Activated T-helper 2 cell treated with anti-CD3 and anti-CD28 coated beads, Interferon-gamma antibody, Interleukin-2, Interleukin-4, amounts not matched to agents 10 μg/mL and 5 μg/mL and 100 μg/mL, durations not matched to agents 14 hours and 24 hours and 36 hours (primary cell): ENCODE results near the gene CBX4. TPM values are rescaled to one million over a fixed set of nuclear protein-coding genes. Genes with fewer than 3 reads are reported as not detected.
A peak's percentile ranks its signal among the peaks of the same experiment; 100 is the strongest.
"Not testable (repeated sequence)": the region's sequence is repeated elsewhere in the genome, so short reads cannot be mapped to it uniquely, and the experiment has no call there.

ENCODE experiments used
- DNase-seq: peaks from one replicate; pipeline ENCODE4 v3.0.0; 2021; ENCODE audit warnings: low spot score
- H3K27ac Mint-ChIP-seq: one replicate; pipeline ENCODE4 v1.8.0; 2021; ENCODE audit warnings: mixed read lengths
- H3K27me3 Mint-ChIP-seq: one replicate; pipeline ENCODE4 v1.8.0; 2021; ENCODE audit warnings: low read depth, mixed read lengths
- H3K36me3 Mint-ChIP-seq: one replicate; pipeline ENCODE4 v1.8.0; 2021; ENCODE audit warnings: low read depth, mixed read lengths
- H3K4me1 Mint-ChIP-seq: one replicate; pipeline ENCODE4 v1.8.0; 2021; ENCODE audit warnings: low read depth, mixed read lengths
- H3K4me3 Mint-ChIP-seq: one replicate; pipeline ENCODE4 v1.8.0; 2021; ENCODE audit warnings: low read depth, mild to moderate bottlenecking, moderate library complexity, mixed read lengths
- H3K9me3 Mint-ChIP-seq: one replicate; pipeline ENCODE4 v1.8.0; 2021; ENCODE audit warnings: mixed read lengths
- intact Hi-C: fragments of 100-400 bp; cut with micrococcal nuclease; formaldehyde crosslinking; loops from one replicate; pipeline ENCODE4 v1.15.1; 2023
- total RNA-seq: library from RNA; stranded (reverse); gene quantifications from 2 replicates; pipeline ENCODE4 v1.2.3, GENCODE V29; 2022

The CBX4 gene
- total RNA-seq, 1 donor from 2014 or later, result 25.0 TPM

DNA sequence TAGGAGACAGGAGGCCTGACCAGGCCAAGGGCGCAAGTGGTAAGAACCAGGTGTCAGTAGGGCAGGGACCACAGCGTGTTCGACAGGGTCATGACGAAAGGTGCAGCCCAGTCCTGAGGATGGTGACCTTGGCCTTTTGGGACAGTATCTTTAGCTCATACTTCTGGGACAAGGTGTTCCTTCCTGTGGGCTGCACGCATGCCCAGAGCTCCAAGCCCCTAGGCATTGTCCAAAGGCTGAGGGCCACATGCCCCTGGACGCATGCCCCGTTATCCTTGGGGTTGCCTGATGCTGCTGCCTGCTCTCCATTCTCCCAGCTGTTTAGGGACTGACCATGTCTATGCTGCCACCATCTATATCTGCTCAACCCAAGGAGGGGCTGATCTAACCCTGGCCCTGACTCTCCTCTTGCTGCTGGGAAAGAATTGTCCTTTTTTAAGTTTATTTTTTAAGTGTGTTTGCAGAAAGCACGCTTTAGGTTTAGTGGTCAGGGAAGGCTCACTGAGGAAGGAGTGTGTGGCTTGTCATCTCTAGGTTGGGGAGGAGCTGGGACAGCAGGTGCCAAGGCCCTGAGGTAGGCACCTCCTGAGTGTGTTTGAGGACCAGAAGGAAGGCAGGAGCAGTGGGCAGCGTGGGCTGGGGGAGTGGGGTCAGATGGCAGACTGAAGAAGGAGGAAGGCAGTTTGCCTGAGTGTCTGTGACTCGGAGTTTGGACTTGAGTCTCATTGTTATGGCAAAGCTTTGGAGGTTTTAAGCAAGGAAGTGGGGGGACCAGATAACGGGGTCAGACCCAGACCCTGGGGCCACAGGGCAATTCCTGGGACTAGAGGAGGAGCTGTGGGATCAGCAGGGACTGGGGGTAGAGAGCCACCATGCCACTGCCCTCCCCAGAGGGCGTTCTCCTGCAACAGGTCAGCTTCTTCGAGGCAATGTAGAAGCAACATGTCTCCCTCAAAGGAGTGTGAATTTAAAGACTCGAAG is 15.1 kb upstream of the CBX4 start:
- no peak overlapping the region for H3K4me3 Mint-ChIP-seq
- no peak for DNase-seq
- no peak overlapping the region for H3K27ac Mint-ChIP-seq
- H3K4me1 Mint-ChIP-seq, result peaks cover 10% of the 10 kb centered on the region
- peaks cover 10% of the 10 kb centered on the region for H3K27me3 Mint-ChIP-seq
- intact Hi-C loops, result no loop called here
- no peaks in the 10 kb centered on the region for H3K9me3 Mint-ChIP-seq
- H3K36me3 Mint-ChIP-seq, result no peaks in the 10 kb centered on the region

DNA sequence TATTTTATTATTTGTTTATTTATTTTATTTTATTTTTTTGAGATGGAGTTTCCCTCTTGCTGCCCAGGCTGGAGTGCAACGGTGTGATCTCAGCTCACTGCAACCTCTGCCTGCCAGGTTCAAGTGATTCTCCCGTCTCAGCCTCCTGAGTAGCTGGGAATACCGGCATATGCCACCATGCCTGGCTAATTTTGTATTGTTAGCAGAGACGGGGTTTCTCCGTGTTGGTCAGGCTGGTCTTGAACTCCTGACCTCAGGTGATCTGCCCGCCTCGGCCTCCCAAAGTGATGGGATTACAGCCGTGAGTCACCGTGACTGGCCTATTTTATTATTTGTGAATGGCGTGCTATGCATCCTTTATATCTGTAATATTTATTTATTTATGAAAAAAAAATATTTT is 13.9 kb upstream of the CBX4 start:
- H3K27me3 Mint-ChIP-seq, DNase-seq, H3K4me1 Mint-ChIP-seq, intact Hi-C loops, H3K9me3 Mint-ChIP-seq, H3K36me3 Mint-ChIP-seq, H3K27ac Mint-ChIP-seq, H3K4me3 Mint-ChIP-seq: not testable (repeated sequence)

DNA sequence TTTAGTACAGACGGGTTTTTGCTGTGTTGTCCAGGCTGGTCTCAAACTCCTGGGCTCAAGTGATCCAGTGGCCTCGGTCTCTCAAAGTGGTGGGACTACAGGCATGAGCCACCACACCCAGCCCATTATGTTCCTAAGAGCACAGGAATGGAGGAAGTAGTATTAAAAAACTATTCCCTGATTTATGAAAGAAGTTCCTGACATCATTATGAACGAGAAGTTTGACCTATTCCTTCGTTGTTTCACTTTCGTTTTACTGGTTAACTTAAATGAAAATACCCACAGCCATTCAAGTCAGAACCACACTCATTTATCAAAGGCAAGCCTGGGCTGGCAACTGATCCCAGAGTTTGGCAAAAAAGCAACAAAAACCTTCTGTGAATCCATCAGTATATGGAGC is 13.5 kb upstream of the CBX4 start:
- Mint-ChIP-seq H3K27me3 (peaks cover 12% of the 10 kb centered on the region), H3K4me3 (peak overlapping the region; percentile 40), H3K27ac (peak overlapping the region; percentile 46), H3K9me3 (no peaks in the 10 kb centered on the region), H3K4me1 (peaks cover 10% of the 10 kb centered on the region), H3K36me3 (no peaks in the 10 kb centered on the region)
- DNase-seq, result no peak
- intact Hi-C loops, result no loop called here

DNA sequence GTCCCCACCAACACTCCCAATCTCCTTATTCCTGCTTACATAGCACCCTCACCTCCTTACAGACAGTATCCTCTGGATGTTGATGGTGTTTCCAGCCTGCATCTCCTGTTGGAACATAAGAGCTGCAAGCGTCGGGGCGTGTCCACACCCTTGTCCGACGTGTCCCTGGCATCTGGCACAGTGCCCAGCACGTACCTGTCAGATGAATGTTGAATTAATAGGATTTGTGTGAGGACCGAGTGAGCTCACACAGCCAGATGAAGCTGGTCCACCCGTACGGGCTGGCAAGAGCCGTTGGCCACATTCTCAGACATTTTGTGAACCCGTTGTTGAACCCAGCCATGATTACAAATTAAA is 12.2 kb upstream of the CBX4 start:
- Mint-ChIP-seq H3K4me3 (no peak overlapping the region), H3K36me3 (no peaks in the 10 kb centered on the region), H3K9me3 (no peaks in the 10 kb centered on the region), H3K27ac (no peak overlapping the region), H3K27me3 (peaks cover 8% of the 10 kb centered on the region), H3K4me1 (peaks cover 10% of the 10 kb centered on the region)
- intact Hi-C loops, result no loop called here
- DNase-seq, result no peak

DNA sequence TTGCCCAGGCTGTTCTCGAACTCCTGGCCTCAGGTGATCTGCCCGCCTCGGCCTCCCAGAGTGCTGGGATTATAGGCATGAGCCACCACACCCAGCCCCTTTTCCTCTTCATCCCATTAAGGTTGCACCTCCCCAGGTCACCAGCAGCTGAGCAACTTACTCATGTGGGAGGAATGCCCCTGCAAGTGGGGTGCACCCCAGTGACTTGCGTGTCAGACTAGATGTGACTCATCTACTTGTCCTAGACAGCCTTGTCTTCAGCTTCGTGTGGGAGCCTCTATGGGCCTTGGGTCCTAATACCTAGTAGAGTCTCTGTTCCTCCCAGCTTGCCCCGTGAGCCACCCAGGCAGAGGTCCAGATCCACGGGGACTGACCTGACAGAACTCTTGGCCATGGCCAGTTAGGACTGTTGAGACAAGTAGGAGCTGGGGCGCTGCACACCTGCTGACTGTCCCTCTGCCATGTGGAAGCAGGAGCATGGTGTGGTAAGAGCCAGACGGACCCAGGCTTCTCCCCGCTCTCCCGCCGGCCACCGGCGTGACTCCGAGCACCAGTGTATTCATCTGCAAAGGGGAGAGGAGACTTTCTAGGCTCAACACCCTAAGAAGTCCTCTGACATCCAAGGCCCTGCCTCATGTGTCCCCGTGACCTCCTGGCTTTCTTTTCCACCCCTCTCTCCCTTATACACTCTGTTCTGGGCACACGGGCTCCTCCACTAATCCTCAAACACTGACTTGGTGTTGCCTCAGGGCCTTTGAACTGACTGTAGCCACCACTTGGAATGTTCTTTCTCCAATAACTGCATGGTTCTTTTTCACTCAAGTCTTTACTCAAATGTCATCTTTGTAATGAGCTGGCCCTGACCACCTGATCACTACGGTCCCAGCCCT is 11.6 kb upstream of the CBX4 start:
- no peak for DNase-seq
- no peak overlapping the region for H3K4me3 Mint-ChIP-seq
- H3K27me3 Mint-ChIP-seq, result peaks cover 13% of the 10 kb centered on the region
- H3K9me3 Mint-ChIP-seq, result no peaks in the 10 kb centered on the region
- peaks cover 10% of the 10 kb centered on the region for H3K4me1 Mint-ChIP-seq
- H3K36me3 Mint-ChIP-seq, result no peaks in the 10 kb centered on the region
- intact Hi-C loops, result no loop called here
- H3K27ac Mint-ChIP-seq, result no peak overlapping the region

DNA sequence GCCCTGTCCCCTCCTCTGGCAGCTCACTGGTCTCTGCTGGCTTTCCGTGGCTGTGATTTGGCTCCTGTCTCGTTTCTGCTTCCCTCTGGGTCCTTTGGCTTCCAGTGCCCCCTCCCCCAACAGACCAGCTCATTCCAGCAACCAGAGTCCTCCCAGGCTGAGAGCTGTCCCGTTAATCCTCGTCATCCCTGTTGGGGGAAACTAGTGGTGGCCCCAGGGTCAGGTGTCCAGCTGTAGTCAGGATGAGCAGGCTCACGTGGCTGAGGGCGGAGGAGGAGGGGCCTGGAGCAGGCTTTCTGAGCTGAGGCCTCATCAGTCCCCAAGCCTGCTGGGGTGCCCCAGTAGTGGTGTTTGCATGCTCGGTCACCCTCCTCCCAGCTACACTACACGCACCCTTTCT is 10.7 kb upstream of the CBX4 start:
- Mint-ChIP-seq H3K27me3 (peaks cover 21% of the 10 kb centered on the region), H3K36me3 (no peaks in the 10 kb centered on the region), H3K4me1 (peaks cover 10% of the 10 kb centered on the region), H3K9me3 (no peaks in the 10 kb centered on the region), H3K27ac (no peak overlapping the region), H3K4me3 (no peak overlapping the region)
- DNase-seq, result no peak
- intact Hi-C loops, result loop anchor here (10.0 kb wide), 1 partner anchor 65 kb away; no protein-coding TSS in a partner anchor

DNA sequence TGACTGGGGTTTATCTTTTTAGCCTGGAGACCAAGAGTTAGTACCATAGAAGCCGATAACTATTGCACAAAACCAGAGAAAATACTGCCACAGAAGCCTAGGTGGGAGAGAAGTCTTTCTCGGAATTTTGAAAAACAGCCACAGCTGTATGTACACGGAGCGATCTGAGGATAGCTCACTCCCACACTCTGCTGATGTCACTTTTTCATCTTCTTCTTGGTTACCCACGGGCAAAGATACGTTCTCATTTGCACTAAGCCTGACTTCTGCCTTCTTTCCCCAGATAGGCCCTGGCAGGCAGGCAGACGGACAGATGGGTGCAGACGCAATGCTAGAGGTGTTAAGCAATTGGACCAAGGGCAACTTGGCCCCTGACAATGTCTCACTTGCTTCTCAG is 9.1 kb upstream of the CBX4 start:
- peaks cover 24% of the 10 kb centered on the region for H3K27me3 Mint-ChIP-seq
- H3K27ac Mint-ChIP-seq, result no peak overlapping the region
- no peak for DNase-seq
- H3K4me3 Mint-ChIP-seq, result no peak overlapping the region
- peaks cover 10% of the 10 kb centered on the region for H3K4me1 Mint-ChIP-seq
- H3K36me3 Mint-ChIP-seq, result no peaks in the 10 kb centered on the region
- H3K9me3 Mint-ChIP-seq, result no peaks in the 10 kb centered on the region
- intact Hi-C loops, result loop anchor here (10.0 kb wide), 1 partner anchor 66 kb away; no protein-coding TSS in a partner anchor

DNA sequence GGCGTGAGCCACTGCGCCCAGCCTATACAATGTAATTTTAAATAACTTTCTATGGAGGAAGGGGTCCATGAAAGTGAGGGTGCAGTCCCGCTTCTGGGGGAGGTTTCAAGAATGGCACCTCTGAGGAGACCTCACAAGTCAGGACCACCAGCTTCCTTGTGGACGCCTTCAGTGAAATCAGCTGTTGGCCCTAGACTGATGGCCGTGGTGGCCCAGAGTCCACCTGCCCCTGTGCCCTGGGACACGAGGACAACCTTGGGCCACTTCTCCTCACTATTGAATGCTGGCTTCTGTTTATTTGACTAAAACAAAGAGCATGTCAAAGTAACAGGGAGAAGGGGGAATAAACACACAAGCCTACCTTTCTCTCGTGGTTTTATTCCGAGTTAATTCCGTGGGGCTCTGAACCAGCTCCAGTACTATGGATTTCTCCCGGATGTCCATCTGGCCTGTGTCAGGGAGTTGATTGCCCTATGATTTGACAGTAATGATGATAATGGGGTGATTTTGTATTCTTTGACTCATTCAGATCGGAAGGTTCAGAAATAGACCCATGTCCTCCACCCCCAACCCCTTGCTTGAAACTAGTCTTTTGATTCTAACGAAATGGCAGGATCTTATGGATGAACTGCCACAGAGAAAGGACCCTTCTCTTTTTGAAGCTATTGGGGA is 8.6 kb upstream of the CBX4 start:
- intact Hi-C loops, result loop anchor here (10.0 kb wide), 1 partner anchor 67 kb away; no protein-coding TSS in a partner anchor
- H3K27me3 Mint-ChIP-seq, result peaks cover 26% of the 10 kb centered on the region
- H3K9me3 Mint-ChIP-seq, result no peaks in the 10 kb centered on the region
- no peak overlapping the region for H3K4me3 Mint-ChIP-seq
- H3K4me1 Mint-ChIP-seq, result peaks cover 10% of the 10 kb centered on the region
- no peak overlapping the region for H3K27ac Mint-ChIP-seq
- H3K36me3 Mint-ChIP-seq, result no peaks in the 10 kb centered on the region
- no peak for DNase-seq

DNA sequence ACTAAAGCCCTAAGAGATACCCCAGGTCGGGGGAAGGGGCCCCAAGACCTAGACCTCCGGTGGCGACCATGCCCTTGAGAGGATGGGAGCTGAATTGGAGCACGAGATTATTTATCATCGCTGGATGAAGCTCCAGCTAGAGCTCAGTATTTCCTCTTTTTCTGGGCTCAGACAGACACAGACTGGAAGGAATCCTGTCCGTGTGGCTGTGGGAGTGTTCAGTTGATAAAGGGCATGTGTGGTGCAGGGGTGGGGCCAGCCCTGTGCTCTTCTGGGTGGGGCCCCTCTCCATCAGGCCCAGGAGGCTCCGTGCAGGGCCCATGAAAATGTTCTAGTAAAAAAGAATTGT is 6.3 kb upstream of the CBX4 start:
- Mint-ChIP-seq H3K4me3 (no peak overlapping the region), H3K9me3 (no peaks in the 10 kb centered on the region), H3K36me3 (no peaks in the 10 kb centered on the region), H3K27me3 (peaks cover 36% of the 10 kb centered on the region), H3K4me1 (peaks cover 8% of the 10 kb centered on the region), H3K27ac (no peak overlapping the region)
- intact Hi-C loops, result loop anchor here (10.0 kb wide), 1 partner anchor 69 kb away; no protein-coding TSS in a partner anchor
- DNase-seq, result no peak

DNA sequence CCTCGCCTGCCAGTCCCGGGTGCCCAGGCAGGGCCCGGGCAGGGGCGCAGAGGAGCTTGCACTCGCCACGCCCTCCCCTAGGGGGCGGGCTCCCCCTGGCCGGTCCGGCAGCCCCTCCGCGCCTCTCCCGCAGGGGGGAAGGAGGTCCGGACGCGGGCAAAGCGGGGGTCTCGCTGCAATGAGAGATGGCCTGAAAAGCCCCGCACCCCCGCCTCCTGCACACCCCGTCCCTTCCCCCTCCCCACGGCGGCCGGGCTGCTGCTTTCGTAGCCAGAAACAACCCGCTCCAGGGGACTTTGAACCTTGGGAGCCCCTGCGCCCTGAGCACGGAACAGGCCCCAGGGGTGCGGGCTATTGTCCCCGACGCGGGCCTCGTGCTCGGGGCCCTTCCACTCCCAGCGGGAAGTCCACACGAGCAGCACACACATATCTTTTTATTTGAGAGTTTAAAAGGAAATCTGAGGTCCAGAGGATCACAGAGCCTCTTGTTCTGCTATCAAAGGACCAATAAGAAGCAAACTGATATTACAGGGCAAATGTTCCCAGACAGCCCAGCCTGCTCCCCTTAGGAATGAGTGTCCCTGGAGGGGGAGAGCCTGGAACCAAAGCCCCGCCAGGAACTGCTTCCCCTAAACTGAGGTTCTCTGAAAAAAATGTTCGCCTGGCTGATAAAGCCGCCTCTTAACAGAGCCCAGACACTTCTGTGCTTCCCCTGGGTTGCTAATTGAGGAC is 5.8 kb upstream of the CBX4 start:
- Mint-ChIP-seq H3K36me3 (no peaks in the 10 kb centered on the region), H3K27me3 (peaks cover 36% of the 10 kb centered on the region), H3K9me3 (no peaks in the 10 kb centered on the region), H3K4me3 (no peak overlapping the region), H3K27ac (no peak overlapping the region), H3K4me1 (peaks cover 7% of the 10 kb centered on the region)
- intact Hi-C loops, result loop anchor here (5.0 to 10.0 kb wide), 4 partner anchors 70 to 1552 kb away; partner anchors contain the start of gene BAHCC1
- no peak for DNase-seq

DNA sequence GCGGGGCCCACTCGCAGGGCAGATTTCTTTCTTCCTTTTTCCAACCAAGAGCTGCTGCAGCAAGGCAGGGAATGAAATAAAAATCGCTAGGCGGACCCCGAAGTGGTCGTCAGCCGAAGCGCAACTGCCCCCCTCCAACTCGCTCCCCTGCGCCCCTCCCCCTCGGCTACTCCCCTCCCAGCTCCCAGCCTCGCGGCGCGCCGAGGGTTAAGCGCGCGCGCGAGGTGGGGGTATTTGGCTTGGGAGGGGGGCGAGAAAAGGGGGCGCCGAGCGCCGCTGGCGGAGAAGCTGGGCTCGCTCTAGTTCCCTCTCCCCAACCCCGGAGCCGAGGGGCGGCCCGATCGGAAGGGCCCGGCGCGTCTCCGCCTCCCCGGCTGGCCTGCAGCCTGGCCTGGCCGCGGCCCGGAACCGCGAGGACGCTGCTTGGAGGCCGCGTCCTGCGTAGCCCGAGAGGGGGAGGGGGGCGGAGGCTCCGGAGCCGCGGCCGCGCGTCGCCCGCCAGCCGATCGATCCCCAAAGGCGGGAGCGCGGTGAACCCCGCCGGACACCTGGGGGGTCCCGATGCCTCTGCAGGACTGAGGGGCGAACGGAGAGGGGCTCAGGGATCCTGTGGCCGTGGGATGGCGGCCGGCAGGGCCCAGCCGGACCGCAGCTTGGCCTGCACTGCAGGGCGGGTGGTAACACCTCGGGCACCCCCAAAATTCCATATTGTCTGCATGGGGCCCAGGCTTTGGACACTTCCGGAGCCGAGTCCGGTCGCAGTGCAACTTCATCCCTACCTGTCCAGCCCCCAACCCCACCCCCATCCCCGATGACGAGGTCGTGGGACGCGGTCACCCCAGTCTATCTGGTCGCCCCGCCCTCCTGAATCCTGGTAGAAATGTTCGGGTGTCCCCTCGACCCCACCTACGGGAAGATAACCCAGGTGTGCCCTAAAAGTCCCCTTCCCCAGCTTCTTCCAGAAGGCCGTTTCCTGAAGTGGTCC is 4.9 kb upstream of the CBX4 start:
- no peak for DNase-seq
- H3K9me3 Mint-ChIP-seq, result no peaks in the 10 kb centered on the region
- intact Hi-C loops, result loop anchor here (5.0 to 10.0 kb wide), 4 partner anchors 71 to 1553 kb away; partner anchors contain the start of gene BAHCC1
- peaks cover 7% of the 10 kb centered on the region for H3K4me1 Mint-ChIP-seq
- H3K36me3 Mint-ChIP-seq, result no peaks in the 10 kb centered on the region
- peak overlapping the region; percentile 64 for H3K4me3 Mint-ChIP-seq
- H3K27ac Mint-ChIP-seq, result no peak overlapping the region
- peaks cover 39% of the 10 kb centered on the region for H3K27me3 Mint-ChIP-seq
